ENCODE data around the gene SLC12A5. TPM values are rescaled to one million over a fixed set of nuclear protein-coding genes. Genes with fewer than 3 reads are reported as not detected.

Gene SLC12A5
- total and polyA plus RNA-seq, 9 of the 15 experiments (the other 6 are each of a cell fraction or from before 2014, with no cell fraction given) = 0.36 to 7.5 (median 2.1) TPM

GRCh38 chr20:46089167-46089416 is 60.1 kb downstream of the SLC12A5 start (continued):
- TF ChIP-seq, protein P1, sequence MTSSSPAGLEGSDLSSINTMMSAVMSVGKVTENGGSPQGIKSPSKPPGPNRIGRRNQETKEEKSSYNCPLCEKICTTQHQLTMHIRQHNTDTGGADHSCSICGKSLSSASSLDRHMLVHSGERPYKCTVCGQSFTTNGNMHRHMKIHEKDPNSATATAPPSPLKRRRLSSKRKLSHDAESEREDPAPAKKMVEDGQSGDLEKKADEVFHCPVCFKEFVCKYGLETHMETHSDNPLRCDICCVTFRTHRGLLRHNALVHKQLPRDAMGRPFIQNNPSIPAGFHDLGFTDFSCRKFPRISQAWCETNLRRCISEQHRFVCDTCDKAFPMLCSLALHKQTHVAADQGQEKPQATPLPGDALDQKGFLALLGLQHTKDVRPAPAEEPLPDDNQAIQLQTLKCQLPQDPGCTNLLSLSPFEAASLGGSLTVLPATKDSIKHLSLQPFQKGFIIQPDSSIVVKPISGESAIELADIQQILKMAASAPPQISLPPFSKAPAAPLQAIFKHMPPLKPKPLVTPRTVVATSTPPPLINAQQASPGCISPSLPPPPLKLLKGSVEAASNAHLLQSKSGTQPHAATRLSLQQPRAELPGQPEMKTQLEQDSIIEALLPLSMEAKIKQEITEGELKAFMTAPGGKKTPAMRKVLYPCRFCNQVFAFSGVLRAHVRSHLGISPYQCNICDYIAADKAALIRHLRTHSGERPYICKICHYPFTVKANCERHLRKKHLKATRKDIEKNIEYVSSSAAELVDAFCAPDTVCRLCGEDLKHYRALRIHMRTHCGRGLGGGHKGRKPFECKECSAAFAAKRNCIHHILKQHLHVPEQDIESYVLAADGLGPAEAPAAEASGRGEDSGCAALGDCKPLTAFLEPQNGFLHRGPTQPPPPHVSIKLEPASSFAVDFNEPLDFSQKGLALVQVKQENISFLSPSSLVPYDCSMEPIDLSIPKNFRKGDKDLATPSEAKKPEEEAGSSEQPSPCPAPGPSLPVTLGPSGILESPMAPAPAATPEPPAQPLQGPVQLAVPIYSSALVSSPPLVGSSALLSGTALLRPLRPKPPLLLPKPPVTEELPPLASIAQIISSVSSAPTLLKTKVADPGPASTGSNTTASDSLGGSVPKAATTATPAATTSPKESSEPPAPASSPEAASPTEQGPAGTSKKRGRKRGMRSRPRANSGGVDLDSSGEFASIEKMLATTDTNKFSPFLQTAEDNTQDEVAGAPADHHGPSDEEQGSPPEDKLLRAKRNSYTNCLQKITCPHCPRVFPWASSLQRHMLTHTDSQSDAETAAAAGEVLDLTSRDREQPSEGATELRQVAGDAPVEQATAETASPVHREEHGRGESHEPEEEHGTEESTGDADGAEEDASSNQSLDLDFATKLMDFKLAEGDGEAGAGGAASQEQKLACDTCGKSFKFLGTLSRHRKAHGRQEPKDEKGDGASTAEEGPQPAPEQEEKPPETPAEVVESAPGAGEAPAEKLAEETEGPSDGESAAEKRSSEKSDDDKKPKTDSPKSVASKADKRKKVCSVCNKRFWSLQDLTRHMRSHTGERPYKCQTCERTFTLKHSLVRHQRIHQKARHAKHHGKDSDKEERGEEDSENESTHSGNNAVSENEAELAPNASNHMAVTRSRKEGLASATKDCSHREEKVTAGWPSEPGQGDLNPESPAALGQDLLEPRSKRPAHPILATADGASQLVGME (CRISPR knock-in tag; IDR thresholded peaks at IDR 0.05) = 0 out of 2 replicates have a peak, but pooled peaks have one; percentile 14
- TF ChIP-seq RBM15 (IDR thresholded peaks at IDR 0.05; ENCODE audit: insufficient read depth, low read length) = no peak
- 0 out of 2 replicates have a peak, but pooled peaks have one; percentile 28 for TF ChIP-seq TOE1 (IDR thresholded peaks at IDR 0.05; ENCODE audit: borderline replicate concordance)
- no peak for TF ChIP-seq TOE1 (CRISPR knock-in tag; IDR thresholded peaks at IDR 0.05; ENCODE audit: borderline replicate concordance, low read depth)
- peak in 1 of 2 experiments; percentile 48; a peak in 1 of 4 replicates for TF ChIP-seq UBTF (IDR thresholded peaks at IDR 0.05; ENCODE audit: borderline replicate concordance in 1 of 2, low read depth in 2 of 2, low read length in 2 of 2)
- no peak for TF ChIP-seq RHOXF2B (CRISPR knock-in tag; conservative IDR thresholded peaks at IDR 0.05)
- no peak for TF ChIP-seq ZKSCAN1 (IDR thresholded peaks at IDR 0.05; ENCODE audit: low read depth, low read length)
- TF ChIP-seq NFYB (IDR thresholded peaks at IDR 0.05; ENCODE audit: extremely low read depth, insufficient read length) = no peak
- no peak for TF ChIP-seq CEBPG (CRISPR knock-in tag; IDR thresholded peaks at IDR 0.05)
- no peak for TF ChIP-seq CEBPG (tag; conservative IDR thresholded peaks at IDR 0.05 in 1 of 2, IDR thresholded peaks at IDR 0.05 in 1 of 2)
- TF ChIP-seq ZNF398 (CRISPR knock-in tag; IDR thresholded peaks at IDR 0.05) = no peak
- no peak for TF ChIP-seq NR2F6 (CRISPR knock-in tag; IDR thresholded peaks at IDR 0.05)
- TF ChIP-seq TFAP4 (CRISPR knock-in tag; IDR thresholded peaks at IDR 0.05; ENCODE audit: borderline replicate concordance) = 0 out of 2 replicates have a peak, but pooled peaks have one; percentile 27
- TF ChIP-seq, protein P2, sequence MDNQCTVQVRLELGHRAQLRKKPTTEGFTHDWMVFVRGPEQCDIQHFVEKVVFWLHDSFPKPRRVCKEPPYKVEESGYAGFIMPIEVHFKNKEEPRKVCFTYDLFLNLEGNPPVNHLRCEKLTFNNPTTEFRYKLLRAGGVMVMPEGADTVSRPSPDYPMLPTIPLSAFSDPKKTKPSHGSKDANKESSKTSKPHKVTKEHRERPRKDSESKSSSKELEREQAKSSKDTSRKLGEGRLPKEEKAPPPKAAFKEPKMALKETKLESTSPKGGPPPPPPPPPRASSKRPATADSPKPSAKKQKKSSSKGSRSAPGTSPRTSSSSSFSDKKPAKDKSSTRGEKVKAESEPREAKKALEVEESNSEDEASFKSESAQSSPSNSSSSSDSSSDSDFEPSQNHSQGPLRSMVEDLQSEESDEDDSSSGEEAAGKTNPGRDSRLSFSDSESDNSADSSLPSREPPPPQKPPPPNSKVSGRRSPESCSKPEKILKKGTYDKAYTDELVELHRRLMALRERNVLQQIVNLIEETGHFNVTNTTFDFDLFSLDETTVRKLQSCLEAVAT (IDR thresholded peaks at IDR 0.05) = peak in 1 of 2 experiments; percentile 65; a peak in 1 of 4 replicates
- no peak for TF ChIP-seq SREBF2 (CRISPR knock-in tag; IDR thresholded peaks at IDR 0.05)

Measured in K562 (cell line).